SK-N-DZ (cell line): ENCODE measurements around the gene OR8B12.
"Not testable (repeated sequence)": the region's sequence is repeated elsewhere in the genome, so short reads cannot be mapped to it uniquely, and the experiment has no call there.

ENCODE experiments used
- DNase-seq: peaks from one replicate; pipeline ENCODE4 v3.0.0-alpha.2; 2015; ENCODE audit warnings: low spot score
- small RNA-seq, 2 experiments: library from RNA; depleted of rRNA; stranded (forward); fragments of <200 nt; gene quantifications; one replicate each; pipeline ENCODE3, GENCODE V24; 2014

The OR8B12 gene

GRCh38 chr11:124520550-124520854 lies 23.0 kb downstream of the OR8B12 start:
- DNase-seq: no peak

GRCh38 chr11:124519850-124520549 lies 23.5 kb downstream of the OR8B12 start:
- DNase-seq: no peak

GRCh38 chr11:124518989-124519451 lies 24.4 kb downstream of the OR8B12 start:
- DNase-seq: no peak

GRCh38 chr11:124517314-124517713 lies 26.1 kb downstream of the OR8B12 start:
- no peak for DNase-seq

GRCh38 chr11:124514675-124515074 lies 28.8 kb downstream of the OR8B12 start:
- DNase-seq: not testable (repeated sequence)

- DNase-seq: no peak
These were observed 29.3 kb downstream of the OR8B12 start for GRCh38 chr11:124514131-124514530.

- no peak for DNase-seq
These were observed 31.7 kb downstream of the OR8B12 start for GRCh38 chr11:124511745-124512144.

- no peak for DNase-seq
These were observed 33.2 kb downstream of the OR8B12 start for GRCh38 chr11:124510279-124510678.

- no peak for DNase-seq
These were observed 43.7 kb downstream of the OR8B12 start for GRCh38 chr11:124499711-124500110.

- no peak for DNase-seq
These were observed 50.3 kb downstream of the OR8B12 start for GRCh38 chr11:124493016-124493655.

Small RNA genes lying within 50 kb of the gene (small RNA-seq; reads per million reads assigned to genes)
- 0 reads per million in 2 experiments for gene OR8A3P
